ENCODE data around the gene PAX3.
"Not testable (repeated sequence)": the region's sequence is repeated elsewhere in the genome, so short reads cannot be mapped to it uniquely, and the experiment has no call there.

PAX3 gene

DNA sequence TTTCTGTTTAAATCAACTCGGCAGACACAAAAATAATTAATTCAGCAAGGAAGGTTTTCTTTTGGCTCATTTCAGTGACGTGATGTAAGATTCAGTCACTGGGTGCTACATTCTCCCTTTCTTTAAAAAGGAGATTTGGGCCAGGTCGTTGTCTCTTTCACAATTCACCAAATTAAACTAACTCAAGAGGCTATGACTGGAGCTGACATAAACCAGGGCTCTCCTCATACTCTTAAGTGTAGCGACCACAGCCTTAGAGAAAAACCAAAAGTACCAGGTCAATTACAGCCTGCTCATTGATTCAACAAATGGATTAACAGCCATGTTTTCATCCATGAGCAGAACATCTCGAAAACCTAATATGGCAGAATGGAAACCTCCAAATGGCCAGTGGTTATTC, 85.7 kb downstream of the PAX3 start:
- DNase-seq (ENCODE audit: low read depth) = no peak

DNA sequence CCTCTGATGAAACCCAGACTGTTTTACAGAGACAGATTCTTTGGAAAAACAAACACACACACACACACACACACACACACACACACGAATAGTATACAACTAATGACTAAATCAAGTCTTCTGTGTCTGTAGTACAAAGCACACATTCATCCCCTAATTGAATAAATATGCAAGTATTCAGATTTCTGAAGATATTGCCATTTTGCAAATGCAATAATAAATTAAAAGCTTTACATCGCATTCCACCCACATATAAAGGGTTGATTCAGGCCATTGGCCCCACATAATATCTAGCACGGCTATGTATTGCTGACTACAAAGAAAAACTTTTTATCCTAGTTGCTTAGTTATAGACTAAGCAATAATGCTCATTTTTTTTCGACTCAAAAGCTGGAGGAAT, 86.2 kb downstream of the PAX3 start:
- DNase-seq (ENCODE audit: low read depth) = no peak

DNA sequence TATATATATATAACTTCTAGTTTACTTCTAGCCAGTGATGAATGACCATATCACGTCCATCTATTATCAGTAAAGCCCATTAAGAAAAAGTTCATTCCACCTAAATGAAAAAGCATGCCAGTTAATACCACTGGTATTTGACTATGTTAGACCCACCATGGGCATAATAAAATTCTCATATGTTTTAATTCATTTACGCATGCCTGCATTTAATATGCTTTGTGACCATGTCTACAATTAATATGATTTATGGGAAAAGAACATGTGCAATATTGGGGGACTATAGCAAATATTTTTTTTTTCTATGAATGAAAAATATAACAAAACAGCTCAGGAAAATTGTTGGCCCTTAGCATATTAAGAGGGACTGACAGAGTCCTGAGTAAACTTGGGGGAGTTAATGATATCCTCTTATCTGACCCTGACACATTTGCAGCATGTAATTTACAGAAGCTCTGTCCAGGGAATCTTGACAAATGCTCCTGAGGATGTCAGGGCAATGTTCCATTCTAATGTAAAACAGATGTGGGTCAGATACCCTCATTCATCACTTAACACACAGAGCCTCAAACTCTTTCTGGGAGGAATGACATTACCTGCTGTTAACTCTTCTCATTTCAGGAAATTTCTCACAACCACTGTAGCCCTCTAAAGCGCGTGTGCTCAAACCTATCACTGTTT, 90.6 kb downstream of the PAX3 start:
- no peak for DNase-seq (ENCODE audit: low read depth)

DNA sequence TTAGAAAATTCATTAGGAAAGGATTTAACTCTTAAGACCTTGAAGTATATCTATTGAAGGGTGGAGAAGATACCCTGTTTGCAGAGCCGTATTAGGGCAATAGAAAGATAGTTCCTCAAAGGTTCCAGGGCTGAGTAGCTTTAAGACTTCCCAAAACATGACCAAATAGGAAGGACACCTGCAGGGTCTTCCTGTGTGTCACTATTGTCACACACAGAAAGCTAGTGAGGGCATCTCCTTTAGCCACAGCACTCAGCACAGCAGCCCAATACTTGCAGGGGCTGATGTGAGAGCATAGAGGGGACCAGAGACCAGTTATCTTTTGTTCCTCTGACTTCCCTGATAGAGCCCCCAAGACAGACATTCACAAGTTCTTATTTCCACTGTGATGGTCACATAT, 93.7 kb downstream of the PAX3 start:
- DNase-seq (ENCODE audit: low read depth) = no peak

DNA sequence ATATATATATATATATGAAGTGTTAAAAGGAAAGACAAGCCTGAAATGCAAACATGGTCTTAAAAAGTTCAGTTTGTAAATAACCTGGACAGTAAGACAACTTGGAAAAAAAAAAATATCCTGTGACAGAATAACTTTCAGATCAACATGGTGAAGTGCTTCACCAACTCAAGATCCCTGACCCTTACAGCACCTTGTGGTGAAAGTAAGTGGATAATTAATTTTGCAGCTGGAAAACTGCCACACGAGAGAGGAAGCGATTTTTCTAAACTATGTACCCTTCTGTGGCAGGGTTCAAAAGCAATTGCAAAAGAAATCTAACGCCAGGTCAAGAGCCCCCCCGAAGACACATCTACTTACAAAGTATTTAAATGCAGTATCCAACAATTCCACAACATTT, 95.8 kb downstream of the PAX3 start:
- no peak for DNase-seq (ENCODE audit: low read depth)

DNA sequence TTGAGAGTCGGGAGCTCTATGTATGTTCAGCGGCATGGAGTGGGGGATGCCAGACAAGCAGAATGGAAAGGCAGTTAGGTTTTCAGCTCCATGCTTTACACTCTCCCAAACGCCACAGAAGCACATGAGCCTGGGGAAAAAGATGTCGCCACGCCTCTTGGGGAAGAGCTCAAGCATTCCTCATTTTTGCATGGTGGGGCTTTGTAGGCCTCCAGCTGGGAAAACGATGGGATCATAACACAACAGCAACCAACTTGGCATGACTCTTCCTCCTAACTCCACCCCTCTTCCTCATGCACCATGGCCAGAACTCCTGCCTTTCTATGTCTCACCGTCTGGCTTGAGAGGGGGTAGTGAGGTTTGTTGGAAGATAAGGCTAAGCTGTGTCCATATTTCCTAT, 102.6 kb downstream of the PAX3 start:
- DNase-seq (ENCODE audit: low read depth) = no peak

DNA sequence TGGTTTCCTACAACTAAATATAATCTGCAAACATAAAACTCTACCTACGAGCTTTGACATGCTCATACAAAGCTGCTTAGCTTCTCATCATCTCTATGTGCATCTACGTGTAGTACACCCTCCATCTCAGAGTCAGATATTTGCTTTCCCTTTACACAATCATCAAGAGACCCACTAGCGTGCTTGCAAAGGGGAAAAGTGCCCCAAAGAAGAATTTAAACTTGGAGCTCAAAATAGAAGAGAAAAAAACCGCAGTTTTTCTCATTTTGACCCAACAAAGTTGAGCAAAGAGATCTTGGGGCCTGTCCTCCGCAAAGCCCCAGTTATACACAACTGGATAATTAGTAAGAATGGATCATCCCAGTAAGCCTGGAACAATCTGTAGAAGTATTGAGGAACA, 104.1 kb downstream of the PAX3 start:
- no peak for DNase-seq (ENCODE audit: low read depth)

DNA sequence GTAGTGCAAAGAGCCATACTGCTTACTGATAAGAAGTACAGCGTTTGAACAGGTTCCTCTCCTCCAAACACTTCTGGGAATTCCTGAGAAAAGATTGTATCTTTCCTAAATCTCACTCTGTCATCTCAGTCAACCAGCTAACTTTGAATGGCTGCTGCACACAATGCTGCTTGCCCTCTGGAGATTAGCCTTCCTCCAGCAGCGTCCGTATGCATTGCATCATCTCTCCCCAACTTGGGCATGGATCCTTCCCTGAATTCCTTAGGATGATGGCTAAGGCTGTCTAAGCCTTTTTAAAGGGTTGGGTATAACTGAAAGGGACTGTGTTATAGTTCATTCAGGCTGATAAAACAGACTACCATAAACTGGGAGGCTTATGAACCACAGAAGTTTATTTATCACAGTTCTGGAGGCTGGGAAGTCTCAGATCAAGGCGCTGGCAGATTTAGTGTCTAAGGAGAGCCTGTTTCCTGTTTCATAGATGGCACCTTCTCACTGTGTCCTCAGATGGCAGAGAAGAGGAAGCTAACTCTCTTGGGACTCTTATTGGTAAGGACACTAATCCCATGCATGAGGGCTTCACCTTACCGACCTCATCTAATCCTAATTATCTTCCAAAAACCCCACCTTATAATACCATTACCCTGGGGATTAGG, 105.3 kb downstream of the PAX3 start:
- DNase-seq (ENCODE audit: low read depth) = no peak

DNA sequence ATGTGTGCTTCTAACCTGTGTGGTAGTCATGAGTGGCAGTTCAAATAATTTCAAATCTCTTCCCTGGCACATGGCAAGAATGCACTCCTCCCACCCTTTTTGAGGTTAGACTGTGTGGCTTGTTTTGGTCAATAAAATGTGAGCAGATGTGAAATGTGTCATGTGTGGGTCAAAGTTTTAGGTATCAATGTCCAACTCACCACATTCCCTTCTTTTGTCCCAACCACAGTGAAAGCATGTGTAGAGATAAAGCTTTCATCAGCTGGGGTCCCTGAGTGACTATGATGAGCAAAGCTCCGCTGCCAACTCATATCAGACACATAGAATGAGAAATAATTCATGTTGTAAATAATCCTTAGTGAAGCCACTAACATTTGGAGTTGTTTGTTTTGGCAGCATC, 118.2 kb downstream of the PAX3 start:
- DNase-seq (ENCODE audit: low read depth) = no peak

DNA sequence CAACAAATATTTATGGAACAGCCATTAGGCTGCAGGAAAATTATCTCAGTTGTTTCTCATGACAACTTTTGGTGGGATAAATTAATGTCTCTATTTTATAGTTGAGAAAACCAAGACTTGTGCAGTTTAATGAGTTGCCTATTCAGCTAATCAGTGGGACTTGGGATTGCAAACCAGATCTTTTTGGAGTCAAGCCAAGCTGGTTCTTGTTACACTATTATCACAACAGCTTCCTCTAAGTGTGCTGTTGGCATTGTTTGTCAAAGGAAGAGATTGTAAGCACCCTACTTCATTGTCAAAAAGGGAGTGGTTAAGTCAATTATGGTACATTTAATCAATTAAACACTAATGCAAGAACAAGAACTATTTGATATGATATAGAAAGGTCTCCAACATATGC, 119.2 kb downstream of the PAX3 start:
- no peak for DNase-seq (ENCODE audit: low read depth)

DNA sequence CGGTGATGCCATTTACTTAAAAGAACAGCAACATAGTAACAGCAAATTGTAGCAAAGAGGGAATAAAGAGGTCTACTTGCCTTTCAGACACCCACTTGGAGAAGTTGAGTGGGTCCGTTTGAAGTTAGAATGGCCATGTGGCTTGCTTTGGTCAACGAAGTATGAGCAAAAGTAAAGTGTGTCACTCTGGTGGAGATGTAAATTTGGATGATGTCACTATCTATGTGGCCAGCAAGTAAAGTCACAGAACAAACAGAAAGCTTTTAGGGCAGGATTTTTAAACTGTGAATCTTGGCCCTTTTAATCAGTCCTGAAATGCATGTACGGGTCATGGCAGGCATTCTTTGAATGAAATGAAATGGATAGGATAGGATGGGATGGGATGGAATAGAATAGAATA, 120.3 kb downstream of the PAX3 start:
- DNase-seq (ENCODE audit: low read depth) = no peak

DNA sequence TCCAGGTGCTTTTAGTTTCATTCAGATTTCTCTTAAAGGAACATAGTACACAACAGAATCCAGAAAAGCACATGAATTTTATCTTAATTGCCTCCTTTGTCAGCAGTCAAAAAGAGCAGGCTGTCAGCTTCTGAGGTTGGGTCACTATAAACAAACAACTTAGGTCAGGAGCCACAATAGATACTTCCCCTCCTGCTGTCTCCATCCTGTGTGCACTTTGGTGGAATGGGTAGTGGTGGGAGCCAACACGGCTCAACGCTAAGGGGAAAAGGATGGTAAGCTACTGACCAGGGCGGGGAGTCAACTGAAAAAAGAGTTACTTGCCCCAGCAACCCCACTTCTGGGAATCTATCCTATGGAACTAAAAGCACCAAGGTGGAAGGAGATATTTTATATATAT, 121.9 kb downstream of the PAX3 start:
- DNase-seq (ENCODE audit: low read depth) = no peak

DNA sequence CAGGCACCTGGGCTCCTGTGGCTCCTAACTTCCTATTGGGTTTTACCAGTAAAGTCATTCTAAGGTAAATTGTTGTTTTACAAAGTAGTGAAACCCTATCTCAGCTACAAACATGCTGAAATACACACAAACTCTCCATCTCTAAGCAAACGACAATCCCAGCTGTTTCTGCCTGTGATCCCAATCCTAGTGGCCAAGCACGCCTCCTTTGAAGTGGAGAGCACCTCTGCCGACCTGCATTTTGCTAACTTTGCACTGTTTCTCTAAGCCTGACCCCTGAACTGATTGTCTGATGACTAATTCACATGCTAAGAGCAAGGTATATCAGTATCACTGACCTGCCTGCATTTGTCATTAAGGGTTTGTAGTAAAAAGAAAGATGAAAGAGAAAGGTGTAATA, 124.3 kb downstream of the PAX3 start:
- DNase-seq (ENCODE audit: low read depth) = no peak

DNA sequence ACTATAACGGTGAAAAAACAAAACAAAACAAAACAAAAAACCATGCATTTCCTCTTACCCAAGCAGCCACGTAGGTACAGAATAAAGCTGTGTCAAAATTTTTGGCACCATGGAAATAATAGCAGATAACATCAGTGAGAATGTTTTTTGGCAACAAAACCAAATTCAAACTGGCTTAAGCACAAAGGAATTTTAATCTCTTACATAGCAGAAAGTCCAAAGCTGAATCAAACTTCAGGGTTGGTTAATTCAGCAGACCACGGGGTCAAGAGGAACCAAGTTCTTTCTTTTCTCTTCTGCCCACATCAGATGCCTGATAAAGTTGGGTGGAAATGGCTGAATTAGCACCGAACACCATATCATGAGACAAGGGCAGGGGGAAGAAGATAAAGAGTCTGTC, 129.5 kb downstream of the PAX3 start:
- no peak for DNase-seq (ENCODE audit: low read depth)

DNA sequence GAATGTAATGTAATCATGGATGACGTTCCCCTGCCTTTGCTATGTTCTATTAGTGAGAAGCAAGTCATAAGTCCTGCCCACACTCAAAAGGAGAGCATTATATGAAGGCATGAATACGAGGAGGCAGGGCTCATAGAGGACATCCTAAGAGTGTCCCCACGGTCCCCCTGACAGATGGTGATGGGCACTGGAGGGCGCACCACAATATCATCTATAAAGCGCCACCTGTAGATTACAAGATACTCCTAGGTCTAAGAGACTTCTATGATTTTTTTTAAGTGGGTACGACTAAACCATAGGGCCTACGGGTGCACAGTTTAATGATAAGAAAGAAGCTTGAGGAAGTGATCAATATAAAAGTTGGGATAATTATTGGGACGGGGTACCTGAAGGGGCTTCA, 131.0 kb downstream of the PAX3 start:
- DNase-seq (ENCODE audit: low read depth) = no peak

DNA sequence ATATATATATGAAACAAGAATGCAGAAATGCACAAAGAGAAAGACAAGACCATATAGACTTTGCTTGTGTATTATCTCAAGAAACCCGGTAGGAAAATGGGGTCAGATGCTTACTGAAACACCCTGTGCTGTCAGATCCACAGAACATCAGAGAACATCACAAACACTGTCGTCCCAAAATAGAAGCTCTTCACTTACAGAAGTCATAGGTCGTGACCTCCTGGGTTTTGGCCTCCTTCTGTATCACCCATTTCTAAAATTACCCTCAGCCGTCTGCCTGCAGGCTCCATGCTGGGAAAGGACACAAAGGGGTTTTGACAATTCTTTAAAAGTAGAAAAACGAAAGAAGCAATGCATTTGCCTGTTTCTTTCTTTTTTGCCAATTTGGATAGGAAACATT, 137.9 kb downstream of the PAX3 start:
- DNase-seq (ENCODE audit: low read depth) = no peak

DNA sequence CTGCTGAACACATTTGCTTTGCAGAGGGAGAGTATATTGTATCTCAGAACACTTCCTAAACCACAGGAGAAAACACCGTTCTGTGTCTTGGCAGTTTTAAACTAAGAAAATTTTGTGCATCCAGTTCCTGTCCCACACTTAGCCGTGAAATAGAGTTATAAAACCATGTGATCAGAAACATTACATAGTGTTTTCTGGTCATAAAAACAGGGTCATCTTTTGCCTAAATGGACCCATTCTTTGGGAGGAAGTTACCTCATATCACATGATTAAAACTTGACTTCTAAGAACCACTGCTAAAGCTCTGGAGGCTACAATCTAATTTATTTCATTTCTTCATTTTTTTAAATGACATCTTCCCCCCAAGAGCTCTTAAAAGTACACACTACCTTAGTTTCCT, 138.7 kb downstream of the PAX3 start:
- DNase-seq (ENCODE audit: low read depth) = no peak

DNA sequence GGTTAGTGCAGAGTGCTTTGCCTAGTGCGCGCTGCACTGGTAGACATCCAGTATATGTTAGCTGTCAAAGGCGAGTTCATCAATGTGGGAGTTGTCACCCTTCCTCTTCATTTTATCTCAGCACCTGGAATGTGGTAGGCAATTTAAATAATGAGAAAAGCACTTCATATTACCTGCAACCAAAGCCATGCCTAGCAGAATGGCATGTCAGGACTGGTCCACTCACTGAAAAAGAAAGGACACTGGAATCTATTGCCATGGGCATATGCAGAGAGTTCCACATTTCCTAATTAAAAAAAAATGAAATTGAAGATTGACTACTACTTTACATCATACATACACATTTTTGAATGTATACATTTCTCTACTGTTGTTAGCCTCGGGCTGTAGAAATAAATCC, 139.6 kb downstream of the PAX3 start:
- DNase-seq (ENCODE audit: low read depth) = no peak

DNA sequence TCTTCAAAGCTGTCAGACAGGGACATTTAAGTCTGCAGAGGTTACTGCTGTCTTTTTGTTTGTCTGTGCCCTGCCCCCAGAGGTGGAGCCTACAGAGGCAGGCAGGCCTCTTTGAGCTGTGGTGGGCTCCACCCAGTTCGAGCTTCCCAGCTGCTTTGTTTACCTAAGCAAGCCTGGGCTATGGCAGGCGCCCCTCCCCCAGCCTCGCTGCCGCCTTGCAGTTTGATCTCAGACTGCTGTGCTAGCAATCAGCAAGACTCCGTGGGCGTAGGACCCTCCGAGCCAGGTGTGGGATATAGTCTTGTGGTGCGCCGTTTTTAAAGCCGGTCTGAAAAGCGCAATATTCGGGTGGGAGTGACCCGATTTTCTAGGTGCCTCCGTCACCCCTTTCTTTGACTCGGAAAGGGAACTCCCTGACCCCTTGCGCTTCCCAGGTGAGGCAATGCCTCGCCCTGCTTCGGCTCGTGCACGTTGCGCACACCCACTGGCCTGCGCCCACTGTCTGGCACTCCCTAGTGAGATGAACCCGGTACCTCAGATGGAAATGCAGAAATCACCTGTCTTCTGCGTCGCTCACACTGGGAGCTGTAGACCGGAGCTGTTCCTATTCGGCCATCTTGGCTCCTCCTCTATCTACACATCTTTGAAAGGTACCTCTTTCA, 143.7 kb downstream of the PAX3 start:
- not testable (repeated sequence) for DNase-seq (ENCODE audit: low read depth)
